Measurements from ENCODE around the gene SPATA20.

The SPATA20 gene

DNA sequence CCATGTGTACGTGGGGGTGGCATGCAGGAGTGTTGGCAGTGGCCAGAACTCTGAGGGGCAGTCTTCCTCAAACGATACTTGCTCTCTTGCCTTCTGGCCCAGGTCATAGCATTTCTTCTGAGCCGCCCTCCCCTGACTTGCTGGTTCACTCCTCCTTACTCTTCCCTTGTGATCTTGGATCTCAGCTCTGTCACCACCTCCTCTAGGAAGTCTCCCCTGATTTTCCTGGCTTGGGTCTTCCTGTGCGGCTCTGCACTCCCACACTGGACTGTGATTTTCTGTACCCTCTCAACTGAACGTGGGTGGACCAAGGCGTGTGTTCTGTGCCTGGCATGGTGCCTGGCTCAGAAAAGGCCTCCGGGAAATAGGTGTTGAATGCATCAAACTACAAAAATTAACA, 11.6 kb upstream of the SPATA20 start:
- peak overlapping the region; percentile 100 for H3K27ac ChIP-seq
- TF ChIP-seq, protein P1, sequence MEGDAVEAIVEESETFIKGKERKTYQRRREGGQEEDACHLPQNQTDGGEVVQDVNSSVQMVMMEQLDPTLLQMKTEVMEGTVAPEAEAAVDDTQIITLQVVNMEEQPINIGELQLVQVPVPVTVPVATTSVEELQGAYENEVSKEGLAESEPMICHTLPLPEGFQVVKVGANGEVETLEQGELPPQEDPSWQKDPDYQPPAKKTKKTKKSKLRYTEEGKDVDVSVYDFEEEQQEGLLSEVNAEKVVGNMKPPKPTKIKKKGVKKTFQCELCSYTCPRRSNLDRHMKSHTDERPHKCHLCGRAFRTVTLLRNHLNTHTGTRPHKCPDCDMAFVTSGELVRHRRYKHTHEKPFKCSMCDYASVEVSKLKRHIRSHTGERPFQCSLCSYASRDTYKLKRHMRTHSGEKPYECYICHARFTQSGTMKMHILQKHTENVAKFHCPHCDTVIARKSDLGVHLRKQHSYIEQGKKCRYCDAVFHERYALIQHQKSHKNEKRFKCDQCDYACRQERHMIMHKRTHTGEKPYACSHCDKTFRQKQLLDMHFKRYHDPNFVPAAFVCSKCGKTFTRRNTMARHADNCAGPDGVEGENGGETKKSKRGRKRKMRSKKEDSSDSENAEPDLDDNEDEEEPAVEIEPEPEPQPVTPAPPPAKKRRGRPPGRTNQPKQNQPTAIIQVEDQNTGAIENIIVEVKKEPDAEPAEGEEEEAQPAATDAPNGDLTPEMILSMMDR (conservative IDR thresholded peaks at IDR 0.05): no peak
- TF ChIP-seq ZFX (IDR thresholded peaks at IDR 0.05): no peak

DNA sequence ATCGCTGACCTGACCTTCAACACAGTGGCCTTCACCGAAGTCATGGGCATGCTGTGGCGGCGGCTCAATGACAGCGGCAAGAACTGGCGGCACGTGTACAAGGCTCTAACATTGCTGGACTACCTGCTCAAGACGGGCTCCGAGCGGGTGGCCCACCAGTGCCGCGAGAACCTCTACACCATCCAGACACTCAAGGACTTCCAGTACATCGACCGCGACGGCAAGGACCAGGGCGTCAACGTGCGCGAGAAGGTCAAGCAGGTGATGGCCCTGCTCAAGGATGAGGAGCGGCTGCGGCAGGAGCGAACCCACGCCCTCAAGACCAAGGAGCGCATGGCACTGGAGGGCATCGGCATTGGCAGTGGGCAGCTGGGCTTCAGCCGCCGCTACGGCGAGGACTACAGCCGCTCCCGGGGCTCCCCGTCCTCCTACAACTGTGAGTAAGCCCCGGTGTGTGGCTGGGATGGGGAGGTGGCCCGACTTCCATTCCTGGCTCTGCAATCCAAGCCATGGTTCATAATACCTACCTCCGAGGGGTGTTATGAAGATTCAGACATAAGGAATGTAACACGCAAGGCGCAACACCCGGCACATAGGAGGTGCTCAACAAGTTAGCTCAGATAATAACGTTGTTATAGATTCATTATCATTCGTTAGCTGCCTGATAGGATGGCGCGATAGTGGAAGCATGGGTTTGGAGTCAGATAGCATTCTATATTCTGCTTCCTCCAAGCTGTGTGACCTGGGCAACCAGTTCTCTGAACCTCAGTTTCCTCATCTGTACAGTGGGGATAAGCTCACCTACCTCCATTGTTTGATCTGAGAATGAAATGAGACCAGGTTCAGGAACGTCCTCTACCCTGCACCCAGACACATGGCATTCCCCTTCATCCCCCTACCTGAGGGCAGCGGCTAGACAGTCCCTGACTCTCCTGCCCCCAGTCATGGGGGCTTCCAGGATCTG, 10.0 kb upstream of the SPATA20 start:
- no peak overlapping the region for H3K27ac ChIP-seq
- TF ChIP-seq, protein P1 (conservative IDR thresholded peaks at IDR 0.05): no peak
- TF ChIP-seq ZFX (IDR thresholded peaks at IDR 0.05): no peak

DNA sequence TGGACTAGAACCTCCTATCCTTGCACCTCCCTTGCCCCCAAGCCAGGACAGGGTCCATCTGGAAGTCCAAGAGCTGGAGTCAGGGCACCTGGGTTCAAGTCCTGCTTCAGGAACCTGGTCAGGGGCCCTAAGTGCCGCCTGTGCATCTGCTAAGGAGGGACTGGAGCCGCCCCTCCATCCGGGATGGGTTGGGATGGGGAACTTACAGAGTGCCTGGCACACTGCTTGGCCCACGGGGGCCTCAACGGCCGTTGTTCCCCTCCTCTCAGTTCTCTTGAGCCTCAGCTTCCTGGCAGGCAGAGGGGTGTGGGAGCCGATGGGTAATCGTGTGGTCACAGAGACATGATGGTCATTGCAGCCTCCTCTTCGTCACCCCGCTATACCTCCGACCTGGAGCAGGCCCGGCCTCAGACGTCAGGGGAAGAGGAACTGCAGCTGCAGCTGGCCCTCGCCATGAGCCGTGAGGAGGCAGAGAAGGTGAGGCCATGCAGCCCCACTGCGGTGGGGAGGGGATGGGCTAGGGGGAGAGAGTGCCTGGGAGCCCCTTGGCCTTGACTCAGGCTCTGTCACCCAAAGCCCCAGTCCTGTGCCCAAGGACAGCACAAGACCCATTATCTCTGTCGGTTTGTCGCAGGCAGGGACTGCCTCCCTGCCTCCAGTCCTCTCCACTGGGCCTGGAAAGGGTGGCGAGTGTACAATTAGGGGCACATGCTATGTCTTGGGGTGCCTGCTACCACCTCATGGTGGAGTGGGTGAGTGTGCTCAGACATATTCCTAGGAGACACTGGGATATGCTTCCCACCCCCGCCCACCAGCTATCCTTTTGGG, 9.0 kb upstream of the SPATA20 start:
- no peak for TF ChIP-seq ZFX (IDR thresholded peaks at IDR 0.05)
- TF ChIP-seq, protein P1 (conservative IDR thresholded peaks at IDR 0.05): no peak
- no peak overlapping the region for H3K27ac ChIP-seq

DNA sequence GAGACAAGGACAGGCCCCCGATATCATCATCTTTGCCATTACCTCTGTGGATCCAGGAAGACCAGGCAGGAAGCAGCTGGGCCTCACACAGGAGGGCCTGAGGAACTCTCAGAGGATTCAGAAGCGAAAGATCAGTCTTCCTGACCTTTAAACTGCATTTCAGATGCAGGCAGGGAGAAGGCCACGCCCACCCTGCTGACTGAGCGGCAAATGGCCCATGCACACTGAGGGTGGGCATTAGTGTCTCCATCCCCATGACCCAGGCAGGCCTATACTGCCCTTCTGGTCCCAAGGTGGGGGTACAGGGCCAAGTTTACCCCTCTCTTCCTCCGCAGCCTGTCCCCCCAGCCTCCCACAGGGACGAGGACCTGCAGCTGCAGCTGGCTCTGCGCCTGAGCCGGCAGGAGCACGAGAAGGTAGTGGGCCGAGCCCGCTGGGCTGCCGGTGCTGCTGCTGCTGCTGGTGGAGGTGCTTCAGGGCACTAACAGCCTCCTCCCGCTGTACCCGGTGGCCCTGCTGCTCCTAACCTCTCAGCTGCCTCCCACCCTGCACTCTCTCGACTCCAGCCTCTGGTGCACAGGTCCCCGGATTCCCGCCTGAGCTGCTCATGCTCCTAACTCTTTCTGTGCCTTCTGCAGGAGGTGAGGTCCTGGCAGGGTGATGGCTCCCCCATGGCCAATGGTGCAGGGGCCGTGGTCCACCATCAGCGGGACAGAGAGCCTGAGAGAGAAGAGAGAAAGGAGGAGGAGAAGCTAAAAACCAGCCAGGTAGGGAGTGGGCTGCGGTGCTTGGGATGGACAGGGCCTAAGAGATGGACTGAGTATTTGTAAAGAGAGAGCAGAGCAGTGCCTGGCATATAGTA, 8.2 kb upstream of the SPATA20 start:
- H3K27ac ChIP-seq: no peak overlapping the region
- TF ChIP-seq, protein P1 (conservative IDR thresholded peaks at IDR 0.05): no peak
- TF ChIP-seq ZFX (IDR thresholded peaks at IDR 0.05): no peak

DNA sequence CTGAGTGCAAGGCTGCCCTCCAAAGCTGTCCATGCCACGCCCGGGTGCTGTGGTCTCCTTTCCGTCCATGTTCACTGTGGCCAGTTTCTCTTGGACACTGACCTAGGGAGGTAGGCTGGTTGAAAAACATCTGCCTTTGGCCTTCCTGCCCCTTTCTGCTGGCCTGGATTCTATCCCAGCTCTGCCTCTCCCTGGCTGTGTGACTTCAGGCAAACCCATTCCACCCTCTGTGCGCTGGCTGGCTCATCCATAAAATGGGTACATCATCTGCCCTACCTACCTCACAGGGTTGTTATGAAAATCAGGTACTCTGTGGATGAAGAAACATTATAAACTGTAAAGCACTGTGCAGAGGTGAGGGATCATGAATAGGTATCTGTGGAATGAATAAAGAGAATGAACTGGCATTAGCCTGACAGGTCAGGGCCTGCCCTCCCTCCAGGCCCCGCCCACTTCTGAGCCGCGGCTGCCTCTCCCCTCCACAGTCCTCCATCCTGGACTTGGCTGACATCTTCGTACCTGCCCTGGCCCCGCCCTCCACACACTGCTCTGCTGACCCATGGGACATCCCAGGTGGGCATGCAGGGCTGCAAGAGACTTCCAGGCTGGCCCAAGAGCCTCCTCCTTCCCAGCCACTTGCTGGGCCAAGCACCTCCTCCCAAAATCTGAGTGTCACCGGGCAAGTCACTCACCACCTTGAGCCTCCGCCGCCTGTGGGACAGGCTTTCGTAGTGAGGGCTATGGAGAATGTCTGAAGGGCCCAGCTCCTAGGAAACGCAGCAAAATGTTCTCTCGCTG, 7.0 kb upstream of the SPATA20 start:
- H3K27ac ChIP-seq: peak overlapping the region; percentile 97

More for the DNA sequence above, 7.0 kb upstream of the SPATA20 start:
- TF ChIP-seq ZFX (IDR thresholded peaks at IDR 0.05): no peak
- TF ChIP-seq, protein P1 (conservative IDR thresholded peaks at IDR 0.05): no peak
